ENCODE results near the gene SUZ12. TPM values are rescaled to one million over a fixed set of nuclear protein-coding genes. Genes with fewer than 3 reads are reported as not detected.
"Not testable (repeated sequence)": the region's sequence is repeated elsewhere in the genome, so short reads cannot be mapped to it uniquely, and the experiment has no call there.

SUZ12 gene
- total and polyA plus RNA-seq, 2 of the 4 experiments (the other 2 are of a cell fraction), result 12.2 to 12.3 TPM

- no peak for ATAC-seq (ENCODE audit: low read depth)
- Histone ChIP-seq H3K36me3 (ENCODE audit: control insufficient read depth, insufficient read depth, low read length) (peaks cover 28% of the 10 kb centered on the region), H3K9me3 (ENCODE audit: control insufficient read depth, insufficient read depth, low read length) (no peaks in the 10 kb centered on the region), H3K4ac (ENCODE audit: low read depth, low read length) (no peak overlapping the region), H2BK120ac (ENCODE audit: low read depth, low read length) (no peak overlapping the region), H3K4me3 (ENCODE audit: insufficient read depth, low read depth, low read length) (no peak overlapping the region), H2AFZ (replicated peaks; ENCODE audit: low read length, poor library complexity) (no peak overlapping the region), H4K91ac (ENCODE audit: insufficient read depth, low read depth, low read length) (no peak overlapping the region), H3K79me1 (ENCODE audit: low read depth in 1 of 2, low read length in 2 of 2) (peaks cover 10 to 19% of the 10 kb centered on the region in 2 experiments; a peak in 3 of 4 replicates), H2BK15ac (ENCODE audit: low read depth, low read length) (no peak overlapping the region), H3K9ac (ENCODE audit: low read depth, low read length) (no peak overlapping the region), H3K27me3 (ENCODE audit: control insufficient read depth, insufficient read depth, low read length) (no peaks in the 10 kb centered on the region), H3K4me1 (ENCODE audit: control insufficient read depth, insufficient read depth, low read length) (no peaks in the 10 kb centered on the region), H3K23ac (ENCODE audit: low read depth, low read length) (no peak overlapping the region), H2AK9ac (replicated peaks; ENCODE audit: low read depth, low read length, poor library complexity) (no peak overlapping the region), H3K14ac (replicated peaks; ENCODE audit: low read depth, low read length) (no peak overlapping the region), H3K18ac (ENCODE audit: low read depth, low read length) (no peak overlapping the region), H2BK5ac (ENCODE audit: low read depth, low read length, poor library complexity, severe bottlenecking) (no peak overlapping the region), H2AK5ac (ENCODE audit: low read depth, low read length) (no peak overlapping the region), H3K56ac (ENCODE audit: extremely low read depth, insufficient read depth, low read length) (no peak overlapping the region), H4K8ac (ENCODE audit: low read depth in 2 of 2, low read length in 2 of 2) (no peak overlapping the region), H2BK20ac (ENCODE audit: low read depth, low read length) (no peak overlapping the region), H4K20me1 (ENCODE audit: insufficient read depth, low read length) (no peaks in the 10 kb centered on the region), H3K27ac (ENCODE audit: insufficient read depth, low read length) (no peak overlapping the region), H3K9me1 (ENCODE audit: insufficient read depth, low read length) (peaks cover 3% of the 10 kb centered on the region; the same call in 1 of the 2 replicates), H4K5ac (ENCODE audit: low read depth, low read length) (no peak overlapping the region), H3K4me2 (ENCODE audit: low read depth, low read length) (no peak overlapping the region)
- dilution Hi-C loops (cut with HindIII; ENCODE audit: low sequenced_read_pairs, unreplicated experiment), result no loop called here
- intact Hi-C loops (cut with micrococcal nuclease), result no loop called here
- POLR2A ChIA-PET (ENCODE audit: unreplicated experiment), result no interaction called here
- TF ChIP-seq CEBPB (IDR thresholded peaks at IDR 0.05; ENCODE audit: low read depth, low read length) (peak; percentile 68), MAZ (IDR thresholded peaks at IDR 0.05; ENCODE audit: borderline replicate concordance, low read depth, low read length) (no peak)
- DNase-seq, result no peak
- WGBS, 2 experiments (ENCODE audit: extremely low coverage in 2 of 2, insufficient read length in 1 of 2), result no CpG with 5 or more reads among the region's 3 CpGs
- CTCF ChIA-PET, result no interaction called here
- no TSS peak for BruUV-seq (replicated peaks)
- in situ Hi-C loops (cut with MboI; ENCODE audit: low sequenced_read_pairs), result no loop called here
These were observed 30.8 kb downstream of the SUZ12 start for GRCh38 chr17:31967648-31968047.

GRCh38 chr17:31970416-31970815 is 33.6 kb downstream of the SUZ12 start:
- H3K27ac ChIP-seq (ENCODE audit: insufficient read depth, low read length); H3K79me1 ChIP-seq (ENCODE audit: low read depth in 1 of 2, low read length in 2 of 2); H4K20me1 ChIP-seq (ENCODE audit: insufficient read depth, low read length); H3K4me1 ChIP-seq (ENCODE audit: control insufficient read depth, insufficient read depth, low read length); in situ Hi-C loops (cut with MboI; ENCODE audit: low sequenced_read_pairs); H3K9ac ChIP-seq (ENCODE audit: low read depth, low read length); H4K5ac ChIP-seq (ENCODE audit: low read depth, low read length); H3K9me1 ChIP-seq (ENCODE audit: insufficient read depth, low read length); H3K4ac ChIP-seq (ENCODE audit: low read depth, low read length); H3K4me3 ChIP-seq (ENCODE audit: insufficient read depth, low read depth, low read length); BruUV-seq (replicated peaks); dilution Hi-C loops (cut with HindIII; ENCODE audit: low sequenced_read_pairs, unreplicated experiment); H3K23ac ChIP-seq (ENCODE audit: low read depth, low read length); H2BK5ac ChIP-seq (ENCODE audit: low read depth, low read length, poor library complexity, severe bottlenecking); H2AFZ ChIP-seq (replicated peaks; ENCODE audit: low read length, poor library complexity); H2BK20ac ChIP-seq (ENCODE audit: low read depth, low read length); H3K56ac ChIP-seq (ENCODE audit: extremely low read depth, insufficient read depth, low read length); H3K14ac ChIP-seq (replicated peaks; ENCODE audit: low read depth, low read length); H3K4me2 ChIP-seq (ENCODE audit: low read depth, low read length); ATAC-seq (ENCODE audit: low read depth); H2AK9ac ChIP-seq (replicated peaks; ENCODE audit: low read depth, low read length, poor library complexity); H4K8ac ChIP-seq (ENCODE audit: low read depth in 2 of 2, low read length in 2 of 2); H3K27me3 ChIP-seq (ENCODE audit: control insufficient read depth, insufficient read depth, low read length); intact Hi-C loops (cut with micrococcal nuclease); H2AK5ac ChIP-seq (ENCODE audit: low read depth, low read length); H4K91ac ChIP-seq (ENCODE audit: insufficient read depth, low read depth, low read length); H3K9me3 ChIP-seq (ENCODE audit: control insufficient read depth, insufficient read depth, low read length); H2BK15ac ChIP-seq (ENCODE audit: low read depth, low read length); H2BK120ac ChIP-seq (ENCODE audit: low read depth, low read length); H3K18ac ChIP-seq (ENCODE audit: low read depth, low read length); CTCF ChIA-PET; DNase-seq; POLR2A ChIA-PET (ENCODE audit: unreplicated experiment): not testable (repeated sequence)
- H3K36me3 ChIP-seq (ENCODE audit: control insufficient read depth, insufficient read depth, low read length), result peaks cover 26% of the 10 kb centered on the region
- WGBS, 2 experiments (ENCODE audit: extremely low coverage in 2 of 2, insufficient read length in 1 of 2), result no CpG with 5 or more reads among the region's 5 CpGs

Data from IMR-90 (cell line).